ENCODE measurements around the gene AMZ1.

- TF ChIP-seq POLR2A (IDR thresholded peaks at IDR 0.05) (no peak), CTCF (IDR thresholded peaks at IDR 0.05) (no peak), EP300 (IDR thresholded peaks at IDR 0.05; ENCODE audit: low read depth) (no peak)
Observed at GRCh38 chr7:2668401-2668800, 19.6 kb upstream of the AMZ1 start.
